Erythroblast (primary cell): Measurements from ENCODE around the gene PATJ.
"Not testable (repeated sequence)": the region's sequence is repeated elsewhere in the genome, so short reads cannot be mapped to it uniquely, and the experiment has no call there.

Source experiments
- DNase-seq, 2 experiments: peaks; one replicate each; lab custom pipeline; 2025; lab: John Stamatoyannopoulos, UW
- GATA1 ChIP-seq: IDR thresholded peaks from 2 replicates; pipeline ENCODE4 v1.6.1; 2011; ENCODE audit warnings: low read depth, mild to moderate bottlenecking, control low read depth, low read length, moderate library complexity
- POLR2A ChIP-seq: IDR thresholded peaks from 2 replicates; pipeline ENCODE4 v1.6.1; 2011; ENCODE audit warnings: mild to moderate bottlenecking, low read length

The PATJ gene

DNA sequence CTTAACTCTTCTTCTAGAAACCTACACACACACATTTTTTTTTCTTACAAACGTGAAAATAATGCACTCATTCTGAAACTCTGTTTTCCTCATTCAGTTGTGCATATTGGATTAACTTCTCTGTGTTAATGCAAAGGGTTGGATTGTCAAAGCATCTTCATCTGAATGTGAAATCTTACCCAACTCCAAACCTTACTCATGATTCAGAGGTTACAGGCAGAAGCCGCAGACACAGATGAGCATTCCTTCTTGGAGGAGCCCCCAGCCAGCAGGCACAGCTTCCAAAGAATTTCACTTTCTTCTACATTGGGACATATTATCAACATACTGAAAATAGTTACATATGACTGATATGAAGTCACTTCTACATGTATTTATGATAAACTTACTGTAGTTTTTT, 15.7 kb downstream of the PATJ start:
- no peak for TF ChIP-seq POLR2A
- no peak for TF ChIP-seq GATA1
- DNase-seq: no peak

DNA sequence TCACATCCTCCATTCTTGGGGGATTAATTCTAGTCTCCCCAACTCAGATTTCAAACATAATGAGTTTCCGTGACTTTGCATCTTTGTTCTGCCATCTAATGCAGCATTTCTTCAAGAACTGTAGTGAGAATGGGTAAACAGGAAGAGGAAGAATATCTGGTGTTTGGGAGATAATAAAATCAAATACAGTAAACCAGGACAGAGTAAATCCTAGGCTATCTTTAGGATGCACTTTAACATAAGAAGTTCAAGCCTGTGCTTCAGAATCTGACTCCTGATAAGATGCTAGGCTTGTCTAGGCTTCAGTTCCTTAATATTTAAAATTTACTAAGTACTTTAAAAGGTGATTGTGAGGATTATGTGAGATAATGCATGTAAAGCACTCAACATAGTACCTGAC, 27.9 kb downstream of the PATJ start:
- no peak for TF ChIP-seq GATA1
- no peak for TF ChIP-seq POLR2A

DNA sequence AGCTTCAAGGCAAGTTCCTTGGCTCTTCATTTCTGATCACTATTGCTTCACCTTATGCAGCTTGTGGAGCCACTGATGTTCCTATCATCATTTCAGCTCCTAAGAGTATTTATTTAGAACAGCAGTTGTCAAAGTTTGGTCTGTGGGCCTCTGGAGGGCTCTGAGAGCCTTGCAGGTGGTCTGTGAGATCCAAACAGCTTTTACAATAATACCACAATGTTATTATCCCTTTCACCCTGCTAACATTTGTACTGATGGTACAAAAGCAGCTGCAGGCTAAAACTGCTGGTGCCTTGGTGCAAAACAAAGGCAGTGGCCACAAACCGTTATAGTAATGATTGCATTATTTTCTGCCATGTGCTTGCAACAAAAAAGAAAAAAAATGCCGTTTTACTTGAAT, 33.8 kb downstream of the PATJ start:
- no peak for DNase-seq
- TF ChIP-seq POLR2A (no peak), GATA1 (no peak)

More for the DNA sequence above, 27.9 kb downstream of the PATJ start:
- no peak for DNase-seq

DNA sequence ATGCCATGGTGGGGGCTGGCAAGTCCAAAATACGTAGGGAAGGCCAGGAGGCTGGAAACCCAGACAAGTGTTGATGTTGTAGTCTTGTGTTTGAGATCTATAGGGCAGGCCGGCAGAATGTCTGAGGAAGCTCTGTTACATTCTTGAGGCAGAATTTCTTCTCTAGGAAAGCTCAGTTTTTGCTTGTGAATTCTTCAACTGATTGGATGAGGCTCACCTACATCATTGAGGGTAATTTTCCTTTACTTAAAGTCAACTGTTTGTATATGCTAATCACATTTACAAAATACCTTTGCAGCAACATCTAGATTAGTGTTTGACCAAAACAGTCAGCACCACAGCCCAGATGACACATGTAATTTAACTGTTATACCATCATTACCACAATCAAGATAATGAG, 37.0 kb downstream of the PATJ start:
- TF ChIP-seq POLR2A (no peak), GATA1 (no peak)

DNA sequence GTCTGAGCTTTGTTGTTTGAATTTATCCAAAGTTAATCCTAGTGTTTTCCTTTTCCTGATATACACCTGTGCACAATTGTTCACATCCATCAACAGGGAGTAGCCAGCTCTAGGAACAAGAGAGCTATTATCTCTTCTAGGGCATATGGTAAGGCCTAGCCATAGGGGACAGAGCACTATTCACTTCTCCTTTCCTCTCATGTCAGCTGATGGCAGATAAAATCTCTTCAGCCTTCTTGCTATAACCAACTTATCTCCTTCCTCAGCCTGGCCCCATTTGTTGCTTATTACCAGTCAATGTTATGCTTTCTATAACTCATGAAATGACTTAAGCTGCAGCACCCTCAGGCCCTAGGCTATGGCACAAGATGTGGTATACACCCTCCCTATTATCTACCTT, 38.9 kb downstream of the PATJ start:
- TF ChIP-seq POLR2A: no peak

More for the DNA sequence above, 37.0 kb downstream of the PATJ start:
- DNase-seq: no peak

DNA sequence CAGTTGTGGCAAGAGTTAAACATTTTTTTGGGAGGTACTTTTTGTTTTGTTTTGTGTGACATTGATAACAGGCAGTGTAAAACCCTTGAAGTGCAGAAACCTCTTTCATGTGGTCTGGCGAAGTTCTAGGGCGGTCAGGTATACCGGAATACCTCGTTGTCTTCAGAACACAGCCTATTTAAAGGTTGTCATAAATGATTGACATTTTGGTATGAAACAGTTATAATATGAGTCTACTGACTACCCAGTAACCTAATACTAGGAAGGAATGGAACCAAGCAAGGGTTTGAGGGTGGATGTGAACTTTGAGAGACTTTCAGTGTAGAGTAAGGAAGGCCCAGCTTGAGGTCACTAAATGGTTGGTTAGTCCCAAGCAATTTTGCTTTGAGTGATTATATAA, 40.5 kb downstream of the PATJ start:
- no peak for TF ChIP-seq GATA1
- TF ChIP-seq POLR2A: no peak
- DNase-seq: no peak

More for the DNA sequence above, 38.9 kb downstream of the PATJ start:
- DNase-seq: peak; percentile 11 to 64

DNA sequence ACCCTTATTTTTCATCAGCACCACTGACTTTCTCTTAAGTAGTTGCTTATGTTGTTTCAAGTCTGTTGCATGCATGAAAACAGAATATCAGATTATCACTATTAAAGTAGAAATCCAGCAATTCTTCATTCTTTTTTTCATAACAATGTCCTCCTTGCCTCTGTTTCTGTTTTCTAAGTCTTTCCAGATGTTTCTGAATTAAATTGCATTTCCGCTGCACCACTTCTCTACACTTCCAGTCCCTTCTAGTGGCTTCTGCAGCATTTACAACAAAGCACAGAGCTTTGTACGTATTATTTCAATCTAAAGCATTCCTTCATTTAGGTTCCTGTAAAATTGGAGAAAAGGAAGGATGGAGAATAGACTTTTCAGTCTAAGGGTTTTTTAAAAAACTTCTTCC, 42.4 kb downstream of the PATJ start:
- DNase-seq: no peak
- TF ChIP-seq GATA1 (no peak), POLR2A (no peak)

DNA sequence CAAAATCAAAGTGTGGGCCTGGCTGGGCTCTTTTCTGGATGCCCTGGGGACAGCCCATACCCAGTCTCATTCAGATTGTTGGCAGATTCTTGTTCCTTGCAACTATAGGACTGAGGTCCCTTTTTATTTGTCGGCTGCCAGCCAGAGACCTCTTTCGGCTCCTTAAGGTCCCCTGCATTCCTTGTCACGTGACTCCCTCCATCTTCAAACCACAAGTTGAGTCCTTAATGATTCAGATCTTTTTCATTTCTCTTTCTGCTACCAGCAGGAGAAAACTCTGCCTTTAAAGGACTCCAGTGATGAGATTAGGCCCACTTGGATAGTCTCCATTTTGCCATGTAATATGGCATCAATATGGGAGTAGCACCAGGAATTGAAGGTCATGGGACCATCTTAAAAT, 48.6 kb downstream of the PATJ start:
- no peak for DNase-seq
- TF ChIP-seq POLR2A (no peak), GATA1 (no peak)

DNA sequence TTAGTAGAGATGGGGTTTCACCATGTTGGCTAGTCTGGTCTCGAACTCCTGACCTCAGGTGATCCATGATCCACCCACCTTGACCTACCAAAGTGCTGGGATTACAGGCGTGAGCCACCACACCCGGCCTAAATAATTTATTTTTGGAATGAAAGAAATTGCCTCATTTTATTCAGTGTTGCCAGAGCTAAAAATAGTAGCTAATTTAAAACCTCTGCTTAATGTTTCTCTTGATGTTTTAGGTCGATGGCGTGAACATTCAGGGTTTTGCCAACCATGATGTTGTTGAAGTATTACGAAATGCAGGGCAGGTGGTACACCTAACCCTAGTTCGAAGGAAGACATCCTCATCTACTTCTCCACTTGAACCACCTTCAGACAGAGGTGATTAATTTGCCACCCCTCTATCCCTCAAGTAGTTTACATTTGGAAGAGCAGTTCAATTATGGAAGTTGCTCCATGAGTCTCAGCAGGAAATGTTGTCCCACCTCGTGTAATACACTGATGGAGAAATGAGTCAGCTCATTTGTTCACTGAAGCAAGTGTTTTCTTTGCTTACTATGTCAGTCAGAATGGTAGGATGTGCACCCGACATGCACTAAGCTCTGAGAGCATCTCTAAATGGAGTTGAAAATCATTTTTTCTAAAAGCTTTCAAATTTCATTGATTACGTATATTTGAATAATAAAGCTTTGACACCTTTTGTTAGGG, 54.9 kb downstream of the PATJ start:
- no peak for TF ChIP-seq POLR2A
- no peak for TF ChIP-seq GATA1
- DNase-seq: no peak

DNA sequence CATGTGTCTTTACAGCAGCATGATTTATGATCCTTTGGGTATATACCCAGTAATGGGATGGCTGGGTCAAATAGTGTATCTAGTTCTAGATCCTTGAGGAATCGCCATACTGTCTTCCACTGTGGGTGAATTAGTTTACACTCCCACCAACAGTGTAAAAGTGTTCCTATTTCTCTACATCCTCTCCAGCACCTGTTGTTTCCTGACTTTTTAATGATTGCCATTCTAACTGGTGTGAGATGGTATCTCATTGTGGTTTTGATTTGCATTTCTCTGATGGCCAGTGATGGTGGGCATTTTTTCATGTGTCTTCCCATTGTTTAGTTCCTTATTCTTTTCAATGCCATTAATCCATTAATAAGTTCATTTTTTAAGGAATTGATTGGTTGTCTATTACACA, 58.8 kb downstream of the PATJ start:
- DNase-seq: not testable (repeated sequence)

DNA sequence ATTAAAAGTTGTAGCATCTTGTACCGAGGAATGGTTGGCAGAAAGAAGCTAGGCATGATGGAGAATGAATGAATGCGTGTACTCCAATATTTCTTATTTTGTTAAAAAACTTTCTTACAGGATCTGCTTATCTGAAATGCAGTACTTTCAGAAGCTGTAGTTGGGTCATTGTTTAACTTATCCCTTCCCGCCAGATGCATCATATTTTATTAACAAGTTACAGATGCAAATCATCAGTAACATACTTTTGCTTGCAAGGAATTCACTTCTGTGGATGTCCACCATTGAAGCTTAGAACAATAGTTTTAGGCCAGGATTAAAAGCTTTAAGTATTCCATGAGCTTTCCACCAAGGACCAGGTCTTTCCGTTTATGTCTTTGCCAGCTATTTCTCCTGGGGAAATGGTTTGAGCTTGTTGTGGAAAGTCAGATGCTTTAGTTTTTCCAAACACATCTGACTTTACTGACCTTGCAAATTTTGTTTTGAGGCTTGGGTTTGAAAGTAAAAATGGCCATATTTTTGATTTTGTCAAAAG, 65.4 kb downstream of the PATJ start:
- no peak for TF ChIP-seq GATA1
- no peak for TF ChIP-seq POLR2A

DNA sequence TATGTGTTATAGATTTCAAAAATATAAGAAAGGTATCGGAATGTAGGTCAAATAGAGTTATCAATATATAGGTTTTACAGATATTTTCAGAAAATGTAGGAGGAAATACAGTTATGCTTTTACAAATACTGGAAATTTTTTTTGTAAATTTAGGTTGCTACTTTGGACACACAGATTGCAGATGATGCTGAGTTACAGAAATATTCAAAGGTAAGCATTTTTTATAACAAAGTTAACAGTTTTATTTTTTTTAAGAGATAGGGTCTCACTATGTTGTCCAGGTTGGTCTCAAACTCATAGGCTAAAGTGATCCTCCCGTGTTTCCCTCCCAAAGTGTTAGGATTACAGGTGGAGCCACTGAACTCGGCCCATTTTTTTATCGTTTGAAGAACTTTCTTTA, 66.0 kb downstream of the PATJ start:
- no peak for TF ChIP-seq POLR2A
- TF ChIP-seq GATA1: no peak
- DNase-seq: no peak

More for the DNA sequence above, 65.4 kb downstream of the PATJ start:
- no peak for DNase-seq

DNA sequence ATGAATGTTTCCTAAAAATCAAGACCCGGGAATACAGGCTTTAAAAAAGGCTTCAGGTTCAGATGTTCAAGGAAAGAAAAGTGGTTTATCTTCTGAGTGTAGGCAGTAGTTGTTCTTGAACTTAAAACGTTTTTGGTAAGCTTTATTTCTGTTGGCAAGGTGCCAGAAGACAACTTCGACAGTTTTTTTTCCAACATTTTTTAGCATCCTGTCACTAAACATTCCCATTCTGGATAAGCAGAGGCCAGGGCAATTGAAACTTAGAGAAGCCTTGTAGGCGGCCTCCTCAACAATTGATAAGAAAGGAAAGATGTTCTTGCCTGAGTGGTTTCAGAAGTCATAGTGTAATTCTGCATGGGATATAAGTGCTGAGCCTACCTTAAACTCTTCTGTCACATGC, 66.7 kb downstream of the PATJ start:
- TF ChIP-seq POLR2A (no peak), GATA1 (no peak)
- no peak for DNase-seq

DNA sequence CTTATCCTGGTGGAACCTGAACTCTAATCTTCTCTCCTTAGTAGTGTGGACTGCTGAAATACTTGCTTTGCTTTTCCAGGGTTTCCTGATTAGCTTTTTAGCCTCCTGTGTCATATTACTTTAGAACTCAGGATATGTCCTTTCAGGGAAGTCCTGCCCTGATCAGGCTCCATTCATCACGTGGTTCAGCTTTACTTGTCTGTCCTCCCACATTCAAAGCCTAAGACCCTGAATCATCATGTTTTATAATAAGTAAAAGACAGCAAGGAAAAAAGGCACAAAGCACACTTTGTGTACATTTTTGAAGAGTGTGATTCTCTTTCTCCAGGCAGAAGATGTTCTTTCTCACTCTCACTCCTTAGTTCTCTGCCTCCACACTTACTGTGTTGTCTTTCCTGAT, 70.6 kb downstream of the PATJ start:
- TF ChIP-seq GATA1: no peak
- TF ChIP-seq POLR2A: no peak
- no peak for DNase-seq

DNA sequence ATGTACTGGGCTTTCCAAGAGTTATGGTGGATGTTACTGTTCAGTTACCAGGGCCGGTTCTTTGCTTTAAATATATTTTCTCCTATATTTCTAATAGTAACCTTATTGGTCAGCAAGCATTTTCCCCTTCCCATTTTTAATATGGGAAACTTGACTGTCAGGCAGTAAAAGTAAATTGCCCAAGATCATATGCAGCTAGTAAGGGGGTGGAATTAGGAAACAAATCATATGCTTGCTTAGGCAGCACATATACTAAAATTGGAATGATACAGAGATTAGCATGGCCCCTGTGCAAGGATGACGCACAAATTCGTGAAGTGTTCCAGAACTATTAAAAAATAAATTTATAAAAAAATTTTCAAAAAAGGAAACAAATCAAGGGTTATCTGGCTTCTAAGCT, 73.9 kb downstream of the PATJ start:
- DNase-seq: no peak

DNA sequence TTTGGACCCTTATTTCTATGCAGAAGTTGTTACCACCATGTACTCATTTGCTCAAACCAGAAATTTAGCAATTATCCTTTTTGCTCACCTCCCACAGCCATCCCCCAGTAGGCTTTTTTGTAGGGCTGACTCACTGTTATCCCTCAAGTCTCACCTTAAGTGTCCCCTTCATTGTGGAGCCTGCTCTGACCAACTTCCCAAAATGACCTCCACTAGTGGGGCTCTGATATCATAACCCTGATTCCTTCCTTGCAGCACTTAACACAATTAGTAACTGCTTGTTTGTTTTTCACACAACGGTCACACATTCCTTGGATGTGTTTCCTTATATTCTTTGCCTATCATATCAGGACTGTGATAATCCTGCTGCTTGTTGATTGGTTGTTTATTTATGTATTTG, 76.7 kb downstream of the PATJ start:
- no peak for DNase-seq
- TF ChIP-seq POLR2A (no peak), GATA1 (no peak)

More for the DNA sequence above, 73.9 kb downstream of the PATJ start:
- TF ChIP-seq GATA1 (no peak), POLR2A (no peak)
